ENCODE measurements around the gene STK32B.

- no peak for TF ChIP-seq CTCF (IDR thresholded peaks at IDR 0.05)
- no peak for TF ChIP-seq POLR2A (IDR thresholded peaks at IDR 0.05)
Measured at GRCh38 chr4:5137927-5138326, 86.6 kb downstream of the STK32B start.
